Stimulated activated CD4-positive, alpha-beta T cell treated with anti-CD3 and anti-CD28 coated beads, Interleukin-4, amount 100 ng/mL, for 24 hours (primary cell): Measurements from ENCODE around the gene TBPL1.
A peak's percentile ranks its signal among the peaks of the same experiment; 100 is the strongest.
"Not testable (repeated sequence)": the region's sequence is repeated elsewhere in the genome, so short reads cannot be mapped to it uniquely, and the experiment has no call there.

Source experiments
- DNase-seq: peaks from one replicate; pipeline ENCODE4 v3.0.0-alpha.2; 2020

Gene TBPL1

GRCh38 chr6:133977983-133978895, 25.2 kb downstream of the TBPL1 start:
- DNase-seq = no peak

- no peak for DNase-seq
Measured at GRCh38 chr6:133978896-133979240, 25.8 kb downstream of the TBPL1 start.

DNA sequence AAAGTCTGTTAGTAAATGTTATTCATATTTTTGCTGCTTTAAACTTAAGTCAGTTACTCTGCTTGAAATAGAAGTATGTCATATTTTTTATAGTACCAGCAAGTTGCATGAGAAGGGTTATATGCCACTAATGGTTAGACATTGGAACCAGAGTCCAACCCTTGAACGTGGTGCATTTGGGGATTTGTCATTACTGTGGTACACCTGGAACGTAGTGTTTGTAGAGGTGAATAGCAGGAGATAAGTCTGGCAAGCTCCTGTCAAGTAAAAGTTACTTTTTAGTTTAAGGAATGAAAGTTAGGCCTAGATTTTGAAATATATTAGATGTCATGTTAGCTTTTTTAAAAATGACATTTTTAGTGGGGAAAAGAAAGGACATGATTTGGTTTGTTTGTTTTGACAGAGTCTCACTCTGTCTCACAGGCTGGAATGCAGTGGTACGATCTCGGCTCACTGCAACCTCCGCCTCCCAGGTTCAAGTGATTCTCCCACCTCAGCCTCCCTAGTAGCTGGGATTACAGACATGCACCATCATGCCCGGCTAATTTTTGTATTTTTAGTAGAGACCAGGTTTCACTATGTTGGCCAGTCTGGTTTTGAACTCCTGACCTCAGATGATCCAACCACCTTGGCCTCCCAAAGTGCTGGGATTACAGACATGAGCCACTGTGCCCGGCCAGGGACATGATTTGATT, 26.4 kb downstream of the TBPL1 start:
- not testable (repeated sequence) for DNase-seq

DNA sequence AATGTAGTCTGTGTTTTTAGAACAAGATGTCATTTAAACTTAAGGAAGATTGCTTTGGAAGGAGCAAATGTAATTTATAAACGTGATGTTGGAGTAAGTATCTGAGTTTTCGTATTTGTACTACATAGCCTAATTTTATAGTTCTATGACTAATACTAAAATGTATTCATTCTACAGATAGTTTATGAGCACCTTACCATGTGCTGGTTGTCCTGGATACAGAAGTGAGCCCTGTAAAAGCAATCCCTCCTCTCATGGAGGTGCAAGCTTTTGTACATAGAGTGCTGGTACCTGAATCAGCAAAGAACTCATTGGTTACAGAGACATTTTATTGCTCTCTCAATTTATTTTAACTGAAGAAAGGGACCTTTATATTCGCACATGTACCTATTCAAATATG, 27.1 kb downstream of the TBPL1 start:
- no peak for DNase-seq

GRCh38 chr6:133983099-133983939, 30.3 kb downstream of the TBPL1 start:
- DNase-seq = peak; percentile 28

- DNase-seq = no peak
Measured at GRCh38 chr6:133985970-133986369, 32.9 kb downstream of the TBPL1 start.

GRCh38 chr6:133986942-133987341, 33.9 kb downstream of the TBPL1 start:
- DNase-seq = no peak

DNA sequence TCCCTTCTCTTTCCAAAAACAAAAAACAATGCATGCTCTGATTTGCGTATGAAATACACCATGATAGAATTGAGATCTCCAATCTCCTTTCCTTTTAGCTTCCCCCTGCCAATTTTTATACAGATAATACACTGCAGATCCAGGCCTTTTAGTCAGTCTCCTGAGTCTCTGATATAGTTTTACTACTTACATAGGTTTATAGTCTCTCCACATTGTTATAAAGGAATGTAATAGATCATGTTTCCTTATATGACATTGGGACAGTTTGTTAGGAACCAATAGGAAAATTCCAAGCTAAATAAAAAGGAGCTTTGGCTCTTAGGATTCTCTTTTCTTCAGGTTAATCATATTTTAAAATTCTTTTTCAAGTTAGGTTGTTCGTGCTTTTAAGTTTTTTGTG, 36.5 kb downstream of the TBPL1 start:
- DNase-seq = no peak

- no peak for DNase-seq
Measured at GRCh38 chr6:133990321-133990720, 37.3 kb downstream of the TBPL1 start.

DNA sequence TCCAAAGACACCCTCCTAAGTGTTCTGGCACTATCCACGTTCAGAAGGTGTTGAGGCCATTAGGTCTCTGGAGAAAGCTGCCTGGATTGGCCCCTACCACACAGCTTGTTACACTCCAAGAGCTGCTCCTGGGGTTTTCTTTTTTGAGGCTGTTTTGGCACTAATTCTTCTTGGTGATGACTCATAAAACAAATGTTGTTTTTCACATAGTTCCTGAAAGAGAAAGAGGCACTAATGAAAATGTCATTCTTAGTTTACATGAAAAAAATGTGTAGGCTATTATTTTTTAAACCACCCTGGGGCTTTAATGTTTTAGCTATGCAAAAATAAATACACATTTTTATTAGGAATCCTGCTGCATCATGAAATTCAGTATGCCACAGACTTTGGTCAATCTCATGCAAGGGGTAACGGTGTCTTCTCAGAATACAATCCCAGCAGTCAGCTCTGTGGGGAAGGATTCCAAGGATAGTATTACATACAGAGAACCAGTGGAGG, 38.1 kb downstream of the TBPL1 start:
- DNase-seq = no peak

DNA sequence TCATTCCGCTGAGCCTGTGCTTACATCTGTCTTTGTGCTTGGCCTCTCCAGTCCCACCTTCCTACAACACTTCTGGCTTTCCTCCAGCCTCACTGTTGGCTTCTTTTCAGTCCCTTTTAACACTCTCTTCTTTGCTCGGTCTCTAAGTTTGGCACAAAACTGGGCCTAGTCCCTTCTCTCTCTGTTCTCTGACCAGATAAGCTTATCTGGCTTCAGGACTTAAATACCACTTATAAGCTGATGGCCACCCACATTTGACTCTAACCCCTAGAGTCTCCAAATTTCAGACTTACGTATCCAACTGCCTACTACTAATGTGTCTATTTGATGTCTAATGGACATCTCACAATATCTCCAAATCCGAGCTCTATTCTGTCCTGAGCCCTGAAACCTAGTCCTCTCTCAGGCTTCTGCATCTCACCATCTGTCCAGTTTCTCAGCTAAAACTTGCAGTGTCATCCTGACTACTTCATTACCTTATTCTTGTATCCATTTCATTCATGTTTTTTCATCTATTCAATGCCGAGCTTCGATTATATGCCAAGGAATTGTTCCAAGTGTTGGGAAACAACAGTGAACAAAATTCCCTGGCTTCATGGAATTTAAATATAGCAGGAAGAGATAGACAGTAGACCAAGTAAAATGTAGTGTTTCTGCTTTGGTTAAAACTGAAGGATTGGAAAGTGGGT, 40.1 kb downstream of the TBPL1 start:
- DNase-seq = no peak

DNA sequence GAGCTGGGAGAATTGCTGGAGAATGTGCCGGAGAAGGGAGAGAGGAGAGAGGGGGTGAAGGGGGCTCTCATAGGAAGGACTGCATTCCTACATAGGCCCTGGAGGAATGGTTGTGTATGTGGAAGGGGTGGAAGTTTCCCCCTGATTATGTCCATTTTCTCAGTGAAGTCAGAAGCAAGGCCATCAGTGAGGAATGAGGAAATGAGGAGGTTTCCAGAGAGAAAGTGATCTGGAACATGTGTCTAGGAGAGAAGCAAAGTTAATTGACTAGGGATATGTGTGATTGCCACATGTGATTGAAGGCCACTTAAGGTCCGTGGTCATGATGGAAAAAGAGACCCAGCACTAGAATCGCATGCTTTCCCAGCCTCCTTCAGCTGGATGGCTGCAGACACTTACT, 42.3 kb downstream of the TBPL1 start:
- no peak for DNase-seq

GRCh38 chr6:133995758-133996157, 42.7 kb downstream of the TBPL1 start:
- DNase-seq = no peak

- DNase-seq = no peak
Measured at GRCh38 chr6:133997267-133997666, 44.2 kb downstream of the TBPL1 start.

GRCh38 chr6:133999305-133999704, 46.3 kb downstream of the TBPL1 start:
- DNase-seq = no peak

GRCh38 chr6:134000443-134000842, 47.4 kb downstream of the TBPL1 start:
- no peak for DNase-seq

DNA sequence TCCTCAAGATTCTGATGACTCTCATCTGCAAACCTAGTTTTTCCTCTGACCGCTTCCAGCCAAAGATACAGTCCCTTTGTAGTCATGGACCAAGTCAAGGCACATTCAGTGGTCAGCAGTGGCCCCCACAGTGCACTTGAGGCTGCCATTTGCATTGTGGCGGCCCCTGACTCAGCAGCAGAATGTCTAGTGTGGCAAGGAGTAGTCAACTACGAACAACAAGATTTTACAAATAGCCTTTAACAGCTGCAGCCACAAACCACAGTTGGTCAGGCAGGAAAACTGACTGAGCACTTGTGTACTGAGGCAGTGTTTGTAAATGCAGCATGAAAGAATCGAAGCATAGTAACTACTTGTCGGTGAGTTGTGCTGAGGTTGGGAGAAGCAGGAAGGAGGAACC, 49.8 kb downstream of the TBPL1 start:
- no peak for DNase-seq

- no peak for DNase-seq
Measured at GRCh38 chr6:134003542-134003951, 50.5 kb downstream of the TBPL1 start.

GRCh38 chr6:134004714-134005113, 51.7 kb downstream of the TBPL1 start:
- DNase-seq = no peak

DNA sequence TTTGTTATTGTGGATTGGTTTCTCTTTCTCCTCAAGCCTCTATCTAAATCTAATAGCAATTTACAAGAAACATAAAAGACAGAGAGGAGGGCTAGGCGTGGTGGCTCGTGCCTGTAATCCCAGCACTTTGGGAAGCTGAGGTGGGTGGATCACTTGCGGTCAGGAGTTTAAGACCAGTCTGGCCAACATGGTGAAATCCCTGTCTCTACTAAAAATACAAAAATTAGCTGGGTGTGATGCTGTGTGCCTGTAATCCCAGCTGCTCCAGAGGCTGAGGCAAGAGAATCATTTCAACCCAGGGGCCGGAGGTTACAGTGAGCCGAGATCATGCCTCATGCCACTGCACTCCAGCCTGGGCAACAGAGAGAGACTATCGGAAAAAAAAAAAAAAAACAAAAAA, 52.8 kb downstream of the TBPL1 start:
- DNase-seq = no peak

- no peak for DNase-seq
Measured at GRCh38 chr6:134007077-134007476, 54.1 kb downstream of the TBPL1 start.

- no peak for DNase-seq
Measured at GRCh38 chr6:134009876-134010275, 56.9 kb downstream of the TBPL1 start.

GRCh38 chr6:134010400-134010799, 57.4 kb downstream of the TBPL1 start:
- DNase-seq = no peak
